ENCODE results near the gene DEFB132. TPM values are rescaled to one million over a fixed set of nuclear protein-coding genes. Genes with fewer than 3 reads are reported as not detected.

Gene DEFB132
- total and polyA plus RNA-seq, 9 of the 15 experiments (the other 6 are each of a cell fraction or from before 2014, with no cell fraction given): not detected

GRCh38 chr20:266596-267562, 9.4 kb downstream of the DEFB132 start:
- Histone ChIP-seq H3K27ac (ENCODE audit: extremely low read depth, low read depth, low read length) (peak overlapping the region; percentile 71), H3K9me1 (ENCODE audit: control insufficient read depth, insufficient read depth, low read length) (no peaks in the 10 kb centered on the region), H4K20me1 (replicated peaks; ENCODE audit: control insufficient read depth, insufficient read depth, low read length) (no peaks in the 10 kb centered on the region), H3K4me2 (ENCODE audit: insufficient read depth, low read length) (peak overlapping the region; percentile 75), H3K36me3 (ENCODE audit: control insufficient read depth, insufficient read depth, low read length) (no peaks in the 10 kb centered on the region), H3K79me2 (ENCODE audit: control insufficient read depth, insufficient read depth, low read length) (no peaks in the 10 kb centered on the region), H3K4me1 (replicated peaks in 1 of 2; ENCODE audit: control insufficient read depth in 2 of 2, insufficient read depth in 2 of 2, low read length in 2 of 2) (peaks cover 9 to 18% of the 10 kb centered on the region in 2 experiments; a peak in 4 of 5 replicates), H3K9me3 (replicated peaks; ENCODE audit: control insufficient read depth, insufficient read depth, low read depth, low read length) (no peaks in the 10 kb centered on the region), H3K4me3 (0 out of 2 replicates have a peak overlapping the region, but pooled peaks have one; percentile 17), H3K9ac (ENCODE audit: insufficient read depth in 1 of 2, low read depth in 2 of 2, low read length in 2 of 2) (peak overlapping the region; percentile 56 to 81), H2AFZ (ENCODE audit: low read depth, low read length) (peak overlapping the region; percentile 97), H3K27me3 (ENCODE audit: control insufficient read depth in 2 of 2, insufficient read depth in 2 of 2, low read length in 2 of 2) (no peaks in the 10 kb centered on the region)
- ChIA-PET POLR2A (interaction anchor here (0.6 to 1.3 kb wide), 8 partner anchors 8 to 1648 kb away, joined by 3 to 5 read pairs (median 3); no protein-coding TSS in a partner anchor), CTCF (ENCODE audit: low intra/inter-chr PET ratio) (interaction anchor here (0.7 to 1.1 kb wide), 4 partner anchors 57 to 60 kb away, joined by 3 to 4 read pairs (median 3); partner anchors contain the start of gene SOX12)
- DNase-seq (ENCODE audit: extremely low read depth in 1 of 4, low spot score in 3 of 4) (peak; percentile 87 to 92 (median 88)), FAIRE-seq (peak; percentile 84), ATAC-seq (peak; percentile 91)
- WGBS (ENCODE audit: insufficient coverage, low coverage, missing lambda C conversion rate): 9% methylated on average over 26 of the region's 43 CpGs
- in situ Hi-C loops (cut with MboI) (no loop called here), intact Hi-C loops (cut with micrococcal nuclease) (loop anchor here (2.0 to 5.0 kb wide), 2 partner anchors 58 to 60 kb away; partner anchors contain the start of gene SOX12)
- no TSS peak for BruUV-seq (replicated peaks)
- TF ChIP-seq, protein P1, sequence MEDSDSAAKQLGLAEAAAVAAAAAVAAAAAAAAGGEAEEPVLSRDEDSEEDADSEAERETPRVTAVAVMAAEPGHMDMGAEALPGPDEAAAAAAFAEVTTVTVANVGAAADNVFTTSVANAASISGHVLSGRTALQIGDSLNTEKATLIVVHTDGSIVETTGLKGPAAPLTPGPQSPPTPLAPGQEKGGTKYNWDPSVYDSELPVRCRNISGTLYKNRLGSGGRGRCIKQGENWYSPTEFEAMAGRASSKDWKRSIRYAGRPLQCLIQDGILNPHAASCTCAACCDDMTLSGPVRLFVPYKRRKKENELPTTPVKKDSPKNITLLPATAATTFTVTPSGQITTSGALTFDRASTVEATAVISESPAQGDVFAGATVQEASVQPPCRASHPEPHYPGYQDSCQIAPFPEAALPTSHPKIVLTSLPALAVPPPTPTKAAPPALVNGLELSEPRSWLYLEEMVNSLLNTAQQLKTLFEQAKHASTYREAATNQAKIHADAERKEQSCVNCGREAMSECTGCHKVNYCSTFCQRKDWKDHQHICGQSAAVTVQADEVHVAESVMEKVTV (CRISPR knock-in tag; IDR thresholded peaks at IDR 0.05): peak; percentile 81
- TF ChIP-seq XRCC5 (IDR thresholded peaks at IDR 0.05; ENCODE audit: low read depth, low read length): no peak
- TF ChIP-seq NFRKB (IDR thresholded peaks at IDR 0.05; ENCODE audit: low read depth): peak; percentile 82
- TF ChIP-seq ZNF324 (CRISPR knock-in tag; IDR thresholded peaks at IDR 0.05): no peak
- TF ChIP-seq, protein P2, sequence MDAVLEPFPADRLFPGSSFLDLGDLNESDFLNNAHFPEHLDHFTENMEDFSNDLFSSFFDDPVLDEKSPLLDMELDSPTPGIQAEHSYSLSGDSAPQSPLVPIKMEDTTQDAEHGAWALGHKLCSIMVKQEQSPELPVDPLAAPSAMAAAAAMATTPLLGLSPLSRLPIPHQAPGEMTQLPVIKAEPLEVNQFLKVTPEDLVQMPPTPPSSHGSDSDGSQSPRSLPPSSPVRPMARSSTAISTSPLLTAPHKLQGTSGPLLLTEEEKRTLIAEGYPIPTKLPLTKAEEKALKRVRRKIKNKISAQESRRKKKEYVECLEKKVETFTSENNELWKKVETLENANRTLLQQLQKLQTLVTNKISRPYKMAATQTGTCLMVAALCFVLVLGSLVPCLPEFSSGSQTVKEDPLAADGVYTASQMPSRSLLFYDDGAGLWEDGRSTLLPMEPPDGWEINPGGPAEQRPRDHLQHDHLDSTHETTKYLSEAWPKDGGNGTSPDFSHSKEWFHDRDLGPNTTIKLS (IDR thresholded peaks at IDR 0.05; ENCODE audit: borderline replicate concordance, low read depth): peak; percentile 88
- TF ChIP-seq SRF (CRISPR knock-in tag; IDR thresholded peaks at IDR 0.05): no peak
- TF ChIP-seq, protein P3, sequence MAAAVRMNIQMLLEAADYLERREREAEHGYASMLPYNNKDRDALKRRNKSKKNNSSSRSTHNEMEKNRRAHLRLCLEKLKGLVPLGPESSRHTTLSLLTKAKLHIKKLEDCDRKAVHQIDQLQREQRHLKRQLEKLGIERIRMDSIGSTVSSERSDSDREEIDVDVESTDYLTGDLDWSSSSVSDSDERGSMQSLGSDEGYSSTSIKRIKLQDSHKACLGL (CRISPR knock-in tag; IDR thresholded peaks at IDR 0.05; ENCODE audit: borderline replicate concordance, poor library complexity, severe bottlenecking): peak; percentile 18
- TF ChIP-seq JUN (IDR thresholded peaks at IDR 0.05; ENCODE audit: borderline replicate concordance, low read depth, low read length): no peak
- TF ChIP-seq JUN (CRISPR knock-in tag; IDR thresholded peaks at IDR 0.05; ENCODE audit: borderline replicate concordance): 0 out of 2 replicates have a peak, but pooled peaks have one; percentile 30
- no peak for TF ChIP-seq NFIX (CRISPR knock-in tag; IDR thresholded peaks at IDR 0.05; ENCODE audit: low read depth)
- TF ChIP-seq RFX1 (IDR thresholded peaks at IDR 0.05): peak; percentile 43; the same call in 1 of the 2 replicates
- peak; percentile 75 for TF ChIP-seq ZEB2 (IDR thresholded peaks at IDR 0.05)
- TF ChIP-seq HNRNPK (IDR thresholded peaks at IDR 0.05; ENCODE audit: low read depth, low read length, poor library complexity, severe bottlenecking): no peak
- TF ChIP-seq NR2C1 (IDR thresholded peaks at IDR 0.05): peak; percentile 52; the same call in 1 of the 2 replicates
- TF ChIP-seq NR2C1 (tag; IDR thresholded peaks at IDR 0.05): peak; percentile 59; the same call in 1 of the 2 replicates
- peak; percentile 23 for TF ChIP-seq TBP (optimal IDR thresholded peaks at IDR 0.05; ENCODE audit: low read depth, low read length)
